Epithelial cell of proximal tubule (primary cell): ENCODE results near the gene PLEKHG4B. TPM values are rescaled to one million over a fixed set of nuclear protein-coding genes. Genes with fewer than 3 reads are reported as not detected.
"Not testable (repeated sequence)": the region's sequence is repeated elsewhere in the genome, so short reads cannot be mapped to it uniquely, and the experiment has no call there.

ENCODE experiments used
- DNase-seq: peaks from one replicate; pipeline ENCODE4 v3.0.0-alpha.2; 2011; ENCODE audit warnings: low read depth
- H3K4me3 ChIP-seq: 2 replicates; pipeline ENCODE4 v1.5.1; 2011; ENCODE audit warnings: low read depth, mild to moderate bottlenecking, low read length
- total RNA-seq: library from RNA; depleted of rRNA; stranded (reverse); fragments of >200 nt; gene quantifications from 2 replicates; pipeline ENCODE4 v1.2.3, GENCODE V29; 2015
- TF ChIP-seq, protein P1 (sequence below): conservative IDR thresholded peaks from 2 replicates; pipeline ENCODE4 v1.5.1; 2012; ENCODE audit warnings: low read depth, mild to moderate bottlenecking, low read length

PLEKHG4B gene
- total RNA-seq, 1 donor from 2014 or later: 3.5 TPM

DNA sequence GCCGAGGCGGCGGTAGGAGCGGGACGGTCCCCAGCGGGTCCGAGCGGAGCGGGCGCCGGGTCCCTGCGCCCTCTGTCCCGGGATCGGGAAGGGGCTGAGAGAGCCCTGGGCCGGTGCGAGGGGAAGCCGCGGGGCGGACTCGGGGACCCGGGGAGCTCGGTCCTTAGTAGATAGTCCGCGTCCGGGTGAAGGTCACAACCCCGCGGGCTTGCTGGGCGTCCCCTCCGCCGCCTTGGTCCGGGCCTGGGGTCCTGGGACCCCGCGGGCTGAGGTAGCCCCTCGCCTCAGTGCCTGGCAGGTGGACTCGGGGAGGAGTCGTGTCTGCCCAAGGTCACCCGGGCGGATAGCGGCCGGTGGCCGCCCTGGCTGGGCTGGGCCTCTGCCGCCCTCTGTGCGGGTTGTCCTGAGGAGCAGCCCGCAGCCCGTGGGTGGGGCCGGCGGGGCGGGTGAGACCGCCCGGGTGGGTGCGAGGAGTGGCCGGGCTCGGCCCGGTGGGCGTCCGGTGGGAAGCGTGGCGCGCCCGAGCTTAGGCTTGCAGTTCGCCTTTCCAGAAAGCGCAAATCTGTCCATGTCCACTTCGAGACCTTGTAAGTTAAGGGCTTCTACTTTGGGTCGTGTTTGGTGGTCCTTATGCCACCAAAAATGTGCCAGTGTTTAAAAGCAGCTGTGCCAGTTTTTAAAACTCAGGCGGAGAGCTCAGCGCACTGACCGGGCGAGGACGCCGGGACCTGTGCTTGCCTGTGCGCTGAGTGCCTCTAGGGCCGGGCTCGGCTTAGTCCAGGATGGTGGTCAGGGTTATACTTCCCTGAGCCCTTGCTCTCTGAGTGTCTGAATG is 126.7 kb downstream of the PLEKHG4B start:
- H3K4me3 ChIP-seq: peak overlapping the region; percentile 97
- no peak for DNase-seq
- TF ChIP-seq, protein P1, sequence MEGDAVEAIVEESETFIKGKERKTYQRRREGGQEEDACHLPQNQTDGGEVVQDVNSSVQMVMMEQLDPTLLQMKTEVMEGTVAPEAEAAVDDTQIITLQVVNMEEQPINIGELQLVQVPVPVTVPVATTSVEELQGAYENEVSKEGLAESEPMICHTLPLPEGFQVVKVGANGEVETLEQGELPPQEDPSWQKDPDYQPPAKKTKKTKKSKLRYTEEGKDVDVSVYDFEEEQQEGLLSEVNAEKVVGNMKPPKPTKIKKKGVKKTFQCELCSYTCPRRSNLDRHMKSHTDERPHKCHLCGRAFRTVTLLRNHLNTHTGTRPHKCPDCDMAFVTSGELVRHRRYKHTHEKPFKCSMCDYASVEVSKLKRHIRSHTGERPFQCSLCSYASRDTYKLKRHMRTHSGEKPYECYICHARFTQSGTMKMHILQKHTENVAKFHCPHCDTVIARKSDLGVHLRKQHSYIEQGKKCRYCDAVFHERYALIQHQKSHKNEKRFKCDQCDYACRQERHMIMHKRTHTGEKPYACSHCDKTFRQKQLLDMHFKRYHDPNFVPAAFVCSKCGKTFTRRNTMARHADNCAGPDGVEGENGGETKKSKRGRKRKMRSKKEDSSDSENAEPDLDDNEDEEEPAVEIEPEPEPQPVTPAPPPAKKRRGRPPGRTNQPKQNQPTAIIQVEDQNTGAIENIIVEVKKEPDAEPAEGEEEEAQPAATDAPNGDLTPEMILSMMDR: no peak

DNA sequence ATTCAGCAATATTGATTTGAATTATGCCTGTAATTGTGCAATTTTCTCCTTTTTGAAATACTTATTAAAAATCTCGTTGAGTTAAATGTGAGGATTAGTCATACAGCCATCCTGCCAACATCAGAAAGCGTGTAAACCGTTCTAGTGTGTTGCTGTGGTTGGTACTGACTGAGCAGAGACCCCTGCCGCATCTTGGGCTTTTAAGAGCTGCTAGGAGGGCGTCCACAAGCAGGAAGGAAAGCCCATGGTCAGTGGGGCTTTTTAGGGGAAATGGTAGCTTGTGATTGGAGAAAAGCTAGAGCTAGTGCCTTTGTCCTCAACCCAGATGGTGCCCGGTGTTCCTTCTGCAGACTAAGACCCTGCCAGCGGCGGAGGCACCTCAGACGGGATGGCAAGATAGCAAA is 127.5 kb downstream of the PLEKHG4B start:
- DNase-seq: no peak
- H3K4me3 ChIP-seq: peak overlapping the region; percentile 97
- TF ChIP-seq, protein P1: no peak

DNA sequence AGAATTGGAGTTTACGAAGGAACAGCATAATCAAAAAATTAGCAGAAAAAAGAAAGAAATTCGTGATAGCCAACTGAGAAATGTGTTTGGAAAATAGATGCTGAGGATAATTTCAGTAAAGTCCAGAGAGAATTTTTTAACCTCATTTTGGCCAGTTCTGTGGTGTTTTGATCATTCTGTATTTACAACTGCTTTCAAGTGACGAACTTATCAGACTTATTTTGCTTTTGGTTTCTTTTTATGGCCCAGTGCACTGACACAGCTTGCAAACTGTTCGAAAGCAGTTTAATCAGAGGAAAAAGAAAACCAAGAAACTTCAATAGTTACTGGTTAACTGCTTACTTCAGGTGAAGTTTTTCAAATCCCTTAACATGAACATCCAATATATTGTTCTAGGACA is 128.0 kb downstream of the PLEKHG4B start:
- no peak for DNase-seq
- TF ChIP-seq, protein P1: no peak
- H3K4me3 ChIP-seq: peak overlapping the region; percentile 97

DNA sequence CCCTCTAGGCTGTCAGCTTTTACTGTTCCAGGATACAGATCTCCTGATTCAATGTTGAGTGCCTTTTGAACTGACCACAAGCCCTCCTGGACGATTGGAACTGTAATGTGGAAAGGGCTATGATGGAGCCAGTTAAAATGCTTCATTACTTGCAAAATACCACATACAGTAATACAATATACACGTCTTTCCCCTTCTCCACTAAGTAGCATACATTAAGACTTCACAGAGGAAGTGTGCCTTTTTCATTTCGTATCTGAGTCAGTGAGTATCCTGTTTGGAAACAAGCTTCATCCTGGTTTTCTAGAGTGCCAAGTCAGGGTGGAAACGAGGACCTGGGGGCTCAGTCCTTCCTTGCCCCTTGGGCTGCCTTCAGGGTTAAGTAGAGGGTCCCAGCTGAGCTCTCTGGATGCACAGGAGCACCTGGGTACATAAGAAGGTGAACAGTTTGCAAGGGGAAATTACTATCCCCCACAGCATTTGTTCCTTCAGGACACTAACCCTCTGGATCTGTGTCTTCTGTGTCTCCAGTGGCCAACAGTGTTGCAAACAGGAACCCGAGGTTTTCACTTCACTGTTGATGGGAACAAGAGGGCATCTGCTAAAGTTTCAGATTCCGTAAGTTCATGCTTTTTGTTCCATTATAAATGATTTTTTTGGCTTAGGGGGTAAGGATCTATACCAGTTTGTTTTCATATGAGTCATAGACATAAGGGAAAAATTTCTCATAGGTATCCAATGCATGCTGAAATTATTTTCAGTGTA is 131.2 kb downstream of the PLEKHG4B start:
- DNase-seq, H3K4me3 ChIP-seq: not testable (repeated sequence)

- H3K4me3 ChIP-seq: no peak overlapping the region
- no peak for DNase-seq
- TF ChIP-seq, protein P1: no peak
Observed at GRCh38 chr5:223791-224190, 131.8 kb downstream of the PLEKHG4B start.

GRCh38 chr5:225334-225733 is 133.4 kb downstream of the PLEKHG4B start:
- no peak for DNase-seq
- no peak overlapping the region for H3K4me3 ChIP-seq
- TF ChIP-seq, protein P1: no peak

GRCh38 chr5:227375-227774 is 135.4 kb downstream of the PLEKHG4B start:
- not testable (repeated sequence) for H3K4me3 ChIP-seq, DNase-seq

DNA sequence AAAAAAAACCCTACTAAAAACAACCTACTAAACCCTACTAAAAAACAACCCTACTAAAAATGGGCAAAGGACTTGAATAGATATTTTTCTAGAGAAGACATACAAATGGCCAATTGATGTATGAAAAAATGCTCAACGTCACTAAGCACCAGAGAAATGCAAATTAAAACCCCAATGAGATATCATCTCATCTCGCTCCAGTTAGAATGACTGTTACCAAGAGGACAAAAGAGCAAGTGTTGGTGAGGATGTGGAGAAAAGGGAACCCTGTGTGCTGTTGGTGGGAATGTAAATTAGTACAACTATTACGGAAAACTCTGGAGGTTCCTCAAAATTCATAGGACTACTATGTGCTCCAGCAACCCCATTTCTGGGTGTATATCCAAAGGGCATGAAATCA is 136.9 kb downstream of the PLEKHG4B start:
- TF ChIP-seq, protein P1: no peak
- no peak overlapping the region for H3K4me3 ChIP-seq
- no peak for DNase-seq
